Activated naive CD4-positive, alpha-beta T cell treated with anti-CD3 and anti-CD28 coated beads for 36 hours (primary cell): ENCODE data around the gene DNLZ. TPM values are rescaled to one million over a fixed set of nuclear protein-coding genes. Genes with fewer than 3 reads are reported as not detected.
A peak's percentile ranks its signal among the peaks of the same experiment; 100 is the strongest.
"Not testable (repeated sequence)": the region's sequence is repeated elsewhere in the genome, so short reads cannot be mapped to it uniquely, and the experiment has no call there.

ENCODE experiments used
- CTCF ChIA-PET: fragments of 350-600 bp; sonication (Branson Sonifier 250); formaldehyde crosslinking; loops from one replicate; lab custom pipeline; 2021; ENCODE audit warnings: antibody characterized with exemption; lab: Charles Lee
- DNase-seq: peaks from one replicate; pipeline ENCODE4 v3.0.0-alpha.2; 2020
- H3K27ac Mint-ChIP-seq: one replicate; pipeline ENCODE4 v1.8.0; 2021; ENCODE audit warnings: mild to moderate bottlenecking, mixed read lengths
- H3K27me3 Mint-ChIP-seq: one replicate; pipeline ENCODE4 v1.8.0; 2021; ENCODE audit warnings: low read depth, mixed read lengths
- H3K36me3 Mint-ChIP-seq: one replicate; pipeline ENCODE4 v1.8.0; 2021; ENCODE audit warnings: low read depth, mixed read lengths
- H3K4me1 Mint-ChIP-seq: one replicate; pipeline ENCODE4 v1.8.0; 2021; ENCODE audit warnings: low read depth, mixed read lengths
- H3K4me3 Mint-ChIP-seq: one replicate; pipeline ENCODE4 v1.8.0; 2021; ENCODE audit warnings: mild to moderate bottlenecking, moderate library complexity, mixed read lengths
- H3K9me3 Mint-ChIP-seq: one replicate; pipeline ENCODE4 v1.8.0; 2021; ENCODE audit warnings: mixed read lengths
- intact Hi-C: fragments of 100-400 bp; cut with micrococcal nuclease; formaldehyde crosslinking; loops from one replicate; pipeline ENCODE4 v1.15.1; 2023
- total RNA-seq, 2 experiments: library from RNA; stranded (reverse); gene quantifications; one replicate each; pipeline ENCODE4 v1.2.3, GENCODE V29; 2021

The DNLZ gene
- 10 to 100 TPM in 1 of 2 experiments, 1 to 10 TPM in 1; 9.9 to 12.0 TPM for total RNA-seq

DNA sequence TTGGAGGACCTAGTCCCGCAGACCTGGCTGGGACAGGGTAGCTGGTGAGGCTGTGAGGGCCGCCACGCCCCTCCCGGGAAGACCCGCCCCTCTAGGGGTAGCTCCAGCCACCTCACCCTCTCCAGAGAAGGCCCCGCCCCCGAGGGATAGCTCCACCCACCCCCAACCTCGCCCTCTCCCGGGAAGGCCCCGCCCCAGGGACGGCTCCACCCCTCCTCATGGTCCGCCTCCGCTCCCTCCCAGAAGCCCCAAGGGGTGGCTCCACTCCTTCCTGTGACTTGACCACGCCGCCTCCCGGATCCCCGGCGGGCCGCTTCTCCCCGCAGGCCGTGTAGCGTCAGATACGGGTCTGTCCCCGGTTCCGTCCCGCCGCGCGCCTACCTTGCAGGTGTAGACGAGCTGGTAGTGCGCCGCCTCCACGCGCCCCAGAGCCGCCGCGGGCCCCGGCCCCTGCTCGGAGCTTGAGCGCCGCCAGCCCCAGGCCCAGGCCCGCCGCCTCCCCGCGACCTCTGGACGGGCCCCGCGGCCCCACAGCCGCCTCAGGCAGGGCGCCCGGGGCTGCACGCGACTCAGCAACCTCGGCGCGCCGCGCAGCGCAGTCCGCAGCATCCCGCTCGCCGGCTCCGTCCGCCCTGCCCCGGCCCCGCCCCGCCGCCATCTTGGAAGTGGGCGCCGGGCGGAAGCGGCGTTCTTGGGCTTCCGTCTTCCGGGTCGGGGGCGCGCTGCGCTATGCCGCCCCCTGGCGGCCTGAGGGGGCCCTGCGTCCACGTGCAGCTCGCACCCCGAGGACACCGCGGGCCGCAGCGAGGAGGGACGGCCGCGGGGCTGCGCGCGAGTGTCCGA is at the start of gene DNLZ:
TSS of gene DNLZ (minus strand) at position 639 of the 843 bp plus-strand sequence. CDS start at position 609, 30 bp downstream.
- Mint-ChIP-seq H3K9me3 (no peaks in the 10 kb centered on the region), H3K27ac (peak within 1 kb of the TSS; percentile 89), H3K27me3 (no peaks in the 10 kb centered on the region)

DNA sequence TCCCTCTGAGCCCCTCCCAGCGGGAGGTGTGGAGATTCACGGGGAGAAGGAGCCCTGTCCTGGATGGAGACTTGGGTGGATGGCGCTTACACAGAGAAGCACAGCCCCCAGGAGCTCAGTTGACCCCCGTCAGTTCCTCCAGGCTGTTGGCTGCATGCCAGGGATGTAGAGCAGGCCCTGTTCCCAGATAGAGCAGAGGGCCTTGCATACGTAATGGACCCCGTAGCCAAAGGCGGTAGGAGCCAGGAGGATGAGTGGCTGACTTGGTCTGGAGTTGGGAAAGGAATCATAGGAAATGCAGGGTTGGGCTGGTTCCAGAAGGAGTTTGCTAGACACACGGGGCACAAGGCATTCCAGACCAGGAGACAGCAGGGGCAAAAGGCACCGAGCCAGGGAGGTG is 49.4 kb upstream of the DNLZ start:
- H3K27ac Mint-ChIP-seq: no peak overlapping the region
- CTCF ChIA-PET: no interaction called here
- H3K36me3 Mint-ChIP-seq: peaks cover 50% of the 10 kb centered on the region
- intact Hi-C loops: loop anchor here (5.0 kb wide), 1 partner anchor 829 kb away; the partner anchor contains the start of gene TUBB4B
- no peaks in the 10 kb centered on the region for H3K9me3 Mint-ChIP-seq
- peaks cover 40% of the 10 kb centered on the region for H3K4me1 Mint-ChIP-seq
- no peak for DNase-seq
- H3K4me3 Mint-ChIP-seq: no peak overlapping the region
- H3K27me3 Mint-ChIP-seq: no peaks in the 10 kb centered on the region

More for the DNA sequence above, at the start of gene DNLZ:
- CTCF ChIA-PET: interaction anchor here (0.5 to 1.4 kb wide), 11 partner anchors 11 to 200 kb away, joined by 3 to 6 read pairs (median 3); partner anchors contain the start of gene SNAPC4
- Mint-ChIP-seq H3K36me3 (no peaks in the 10 kb centered on the region), H3K4me3 (peak within 1 kb of the TSS; percentile 84), H3K4me1 (peaks cover 5% of the 10 kb centered on the region)
- peak; percentile 98 for DNase-seq
- intact Hi-C loops: loop anchor here (1.0 to 2.0 kb wide), 9 partner anchors 40 to 457 kb away; partner anchors contain the start of genes CAMSAP1, QSOX2, SEC16A and UBAC1

DNA sequence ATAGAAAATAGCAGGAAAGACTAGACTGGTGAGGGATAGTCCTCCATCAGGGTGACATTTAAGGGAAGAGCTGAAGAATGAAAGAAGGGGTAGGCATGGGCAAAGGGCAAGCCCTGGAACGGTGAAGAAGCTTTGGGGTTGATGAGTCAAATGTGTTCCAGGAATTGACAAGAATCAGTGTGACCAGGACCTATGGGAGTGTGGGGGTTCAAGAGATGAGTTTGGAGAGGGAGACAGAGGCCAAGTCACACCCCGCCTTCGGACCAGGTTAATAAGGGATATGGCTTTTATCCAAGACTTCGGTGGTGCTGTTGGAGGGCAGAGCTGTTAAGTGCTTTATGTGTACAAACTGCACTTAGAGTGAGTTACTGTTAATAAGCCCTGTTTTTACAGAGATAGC is 47.8 kb upstream of the DNLZ start:
- CTCF ChIA-PET: interaction anchor here (0.9 kb wide), 2 partner anchors 11 to 29 kb away, joined by 3 read pairs; no protein-coding TSS in a partner anchor

DNA sequence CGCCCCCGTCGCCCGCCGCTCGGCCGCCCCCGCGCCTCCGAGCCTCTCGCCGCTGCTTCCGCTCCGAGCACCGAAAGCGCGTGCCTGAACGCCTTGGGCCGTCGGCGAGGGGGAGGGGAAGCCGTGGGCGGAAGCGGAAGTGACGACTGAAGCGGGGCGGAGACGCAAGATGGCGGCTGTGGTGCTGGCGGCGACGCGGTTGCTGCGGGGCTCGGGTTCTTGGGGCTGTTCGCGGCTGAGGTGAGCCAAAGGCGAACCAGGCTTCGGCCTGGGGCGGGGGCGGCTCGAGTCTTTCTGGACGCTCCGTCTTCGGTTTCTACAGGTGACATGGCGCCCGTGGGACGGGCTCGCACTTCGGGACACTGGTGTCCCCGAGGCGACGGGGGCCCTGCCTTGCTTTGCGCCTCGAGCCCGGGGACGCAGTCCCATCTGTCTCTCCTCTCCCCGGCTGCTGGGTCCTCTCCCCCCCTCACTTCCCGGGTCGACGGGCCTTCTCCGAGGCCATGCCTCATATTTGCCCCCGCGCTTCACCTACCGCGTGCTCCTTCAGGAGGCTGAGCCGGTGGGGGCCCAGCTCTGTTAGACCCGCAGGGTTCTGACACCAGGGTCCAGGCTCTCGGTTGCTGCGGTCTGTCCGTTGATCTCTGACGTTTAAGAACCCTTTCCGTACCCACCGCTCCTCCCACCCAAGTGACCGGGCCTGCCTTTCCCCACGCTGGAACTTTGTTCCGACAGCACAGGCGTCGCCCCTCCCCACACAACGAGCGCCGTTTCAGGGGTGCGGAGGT is 47.1 kb upstream of the DNLZ start, which contains the start of the genes ENTR1 and PMPCA:
TSS of gene ENTR1 (minus strand) at position 115 of the 788 bp plus-strand sequence. CDS start 217 bp downstream, outside the sequence.
TSS of gene PMPCA (plus strand) at position 159 of the 788 bp plus-strand sequence. CDS start at position 170, 11 bp downstream.
- Mint-ChIP-seq H3K9me3 (no peaks in the 10 kb centered on the region), H3K27ac (peak within 1 kb of the TSS; percentile 95), H3K4me3 (peak within 1 kb of the TSS; percentile 90), H3K27me3 (no peaks in the 10 kb centered on the region), H3K4me1 (peaks cover 56% of the 10 kb centered on the region), H3K36me3 (peaks cover 56% of the 10 kb centered on the region)
- intact Hi-C loops: loop anchor here (1.0 to 5.0 kb wide), 2 partner anchors 10 to 832 kb away; partner anchors contain the start of genes SNAPC4 and TUBB4B
- CTCF ChIA-PET: interaction anchor here (0.9 to 2.1 kb wide), 5 partner anchors 10 to 73 kb away, joined by 3 to 8 read pairs (median 4); partner anchors contain the start of gene INPP5E
- peak; percentile 98 for DNase-seq

More for the DNA sequence above, 47.8 kb upstream of the DNLZ start:
- Mint-ChIP-seq H3K27me3 (no peaks in the 10 kb centered on the region), H3K4me1 (peaks cover 54% of the 10 kb centered on the region), H3K9me3 (no peaks in the 10 kb centered on the region), H3K27ac (peak overlapping the region; percentile 88), H3K4me3 (peak overlapping the region; percentile 90), H3K36me3 (peaks cover 53% of the 10 kb centered on the region)
- intact Hi-C loops: loop anchor here (5.0 kb wide), 1 partner anchor 831 kb away; the partner anchor contains the start of gene TUBB4B
- DNase-seq: no peak

DNA sequence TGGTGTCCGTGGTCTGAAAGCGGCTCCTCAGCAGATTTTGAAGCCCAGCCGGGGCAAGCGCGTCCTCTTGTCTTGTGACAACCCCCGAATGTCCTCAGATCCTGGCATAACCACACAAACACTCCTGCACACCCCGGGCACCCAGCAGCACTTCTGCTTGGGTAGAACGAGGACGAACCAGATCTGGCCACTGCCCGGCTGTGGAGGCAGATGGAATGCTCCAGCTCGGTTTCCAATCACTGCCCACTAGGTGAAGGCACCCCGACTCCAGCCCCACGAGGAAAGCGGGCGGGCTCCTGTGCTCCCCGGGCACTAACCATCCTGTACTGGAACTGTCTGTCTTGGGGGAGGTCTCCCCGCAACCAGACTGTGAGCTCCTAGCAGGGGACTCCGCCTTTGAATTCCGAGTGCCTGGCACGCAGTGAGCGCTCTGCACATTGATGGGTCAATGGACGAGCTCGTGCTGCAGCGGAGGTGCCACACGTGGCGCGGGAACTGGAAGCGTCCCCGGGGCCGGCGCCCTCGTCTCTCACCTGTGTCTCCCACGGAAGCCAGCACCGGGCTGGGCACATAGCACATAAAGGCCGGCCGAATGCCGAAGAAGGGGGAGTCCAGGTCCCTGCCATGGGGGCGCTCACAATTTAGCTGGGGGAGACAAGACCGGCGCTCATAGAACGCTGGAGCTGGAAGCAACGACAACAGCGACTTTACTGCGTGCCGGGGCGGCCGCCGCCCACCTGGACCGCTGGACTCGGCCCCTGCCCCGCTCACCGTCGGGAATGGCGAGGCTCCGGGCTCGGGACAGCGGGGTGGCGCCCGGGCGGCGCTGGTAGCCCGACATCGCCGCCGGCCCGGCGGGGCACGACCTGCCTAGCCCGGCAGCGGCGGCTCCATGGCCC is 46.3 kb upstream of the DNLZ start:
- peaks cover 64% of the 10 kb centered on the region for H3K4me1 Mint-ChIP-seq

DNA sequence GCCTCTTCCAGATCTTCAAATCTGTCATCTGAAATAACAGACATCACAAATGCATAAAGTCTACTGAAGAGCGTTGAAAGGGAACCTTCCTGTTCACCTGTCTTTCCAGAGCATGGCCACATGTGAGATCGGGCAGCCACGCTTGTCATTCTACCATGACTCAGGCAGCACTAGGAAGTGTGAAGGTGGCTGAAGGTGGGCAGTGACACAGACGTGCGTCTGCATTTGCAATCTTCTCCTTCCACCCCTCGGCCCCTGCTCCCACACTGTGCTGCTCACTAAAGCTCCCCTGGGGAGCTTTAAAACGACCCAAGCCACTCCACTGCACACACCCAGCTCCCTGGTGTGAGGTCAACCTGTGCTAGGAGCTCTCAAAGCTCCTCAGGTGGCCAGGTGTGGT is 44.4 kb upstream of the DNLZ start:
- peaks cover 76% of the 10 kb centered on the region for H3K4me1 Mint-ChIP-seq
- CTCF ChIA-PET: no interaction called here
- DNase-seq: peak; percentile 65
- peak overlapping the region; percentile 61 for H3K27ac Mint-ChIP-seq
- peaks cover 64% of the 10 kb centered on the region for H3K36me3 Mint-ChIP-seq
- H3K4me3 Mint-ChIP-seq: peak overlapping the region; percentile 10
- H3K27me3 Mint-ChIP-seq: no peaks in the 10 kb centered on the region
- intact Hi-C loops: no loop called here
- H3K9me3 Mint-ChIP-seq: no peaks in the 10 kb centered on the region

More for the DNA sequence above, 46.3 kb upstream of the DNLZ start:
- Mint-ChIP-seq H3K27ac (peak overlapping the region; percentile 95), H3K27me3 (no peaks in the 10 kb centered on the region), H3K4me3 (peak overlapping the region; percentile 88), H3K9me3 (no peaks in the 10 kb centered on the region), H3K36me3 (peaks cover 64% of the 10 kb centered on the region)
- CTCF ChIA-PET: interaction anchor here (0.6 to 2.1 kb wide), 5 partner anchors 9 to 493 kb away, joined by 3 to 8 read pairs (median 4); partner anchors contain the start of gene INPP5E
- peak; percentile 51 for DNase-seq
- intact Hi-C loops: loop anchor here (1.0 to 5.0 kb wide), 2 partner anchors 10 to 832 kb away; partner anchors contain the start of genes SNAPC4 and TUBB4B

DNA sequence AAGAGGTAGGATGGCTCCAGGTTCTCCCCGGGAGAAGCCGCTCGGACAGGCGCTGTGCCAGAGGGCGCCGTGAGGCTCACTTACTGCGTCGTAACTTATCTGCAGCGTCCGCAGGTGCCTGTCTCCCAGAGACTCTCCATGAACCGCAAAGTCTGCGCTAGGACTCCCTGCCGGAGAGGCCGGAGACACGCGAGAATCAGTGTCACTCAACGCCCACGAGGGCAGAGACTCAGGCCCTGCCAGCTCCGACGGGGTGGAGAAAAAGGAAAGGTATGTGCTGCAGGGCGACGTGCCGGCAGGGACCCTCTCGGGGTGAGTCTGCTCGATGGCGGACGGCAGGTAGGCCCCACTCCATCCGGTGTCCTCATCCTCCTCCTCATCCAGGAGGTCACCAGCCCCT is 43.5 kb upstream of the DNLZ start:
- CTCF ChIA-PET: interaction anchor here (0.9 kb wide), 1 partner anchor 223 kb away, joined by 4 read pairs; no protein-coding TSS in a partner anchor
- H3K27me3 Mint-ChIP-seq, H3K9me3 Mint-ChIP-seq, intact Hi-C loops, H3K4me3 Mint-ChIP-seq, DNase-seq: not testable (repeated sequence)
- Mint-ChIP-seq H3K27ac (peak overlapping the region; percentile 30), H3K36me3 (peaks cover 65% of the 10 kb centered on the region), H3K4me1 (peaks cover 76% of the 10 kb centered on the region)

DNA sequence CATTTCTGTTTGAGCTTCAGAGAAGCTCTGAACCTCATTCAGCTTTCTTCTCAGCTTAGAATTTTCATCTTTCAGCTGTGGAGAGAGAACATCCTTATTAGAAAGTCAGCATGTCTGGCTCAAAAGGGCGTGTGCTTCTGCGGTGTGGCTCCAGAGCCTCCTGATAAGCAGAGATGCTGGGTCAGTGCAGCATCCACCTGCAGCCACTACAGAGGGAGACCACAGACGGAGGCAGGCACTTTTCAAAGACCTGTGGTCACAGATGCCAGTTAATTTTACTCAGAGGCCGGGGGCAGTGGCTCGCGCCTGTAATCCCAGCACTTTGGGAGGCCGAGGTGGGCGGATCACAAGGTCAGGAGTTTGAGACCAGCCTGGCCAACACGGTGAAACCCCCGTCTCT is 42.4 kb upstream of the DNLZ start:
- CTCF ChIA-PET: interaction anchor here (0.6 to 0.9 kb wide), 2 partner anchors 40 to 224 kb away, joined by 3 to 4 read pairs; no protein-coding TSS in a partner anchor
- not testable (repeated sequence) for H3K9me3 Mint-ChIP-seq, DNase-seq, H3K4me3 Mint-ChIP-seq, H3K27me3 Mint-ChIP-seq
- intact Hi-C loops: loop anchor here (2.0 kb wide), 2 partner anchors 33 to 161 kb away; partner anchors contain the start of genes INPP5E and QSOX2
- peaks cover 74% of the 10 kb centered on the region for H3K4me1 Mint-ChIP-seq
- peaks cover 63% of the 10 kb centered on the region for H3K36me3 Mint-ChIP-seq
- peak overlapping the region; percentile 98 for H3K27ac Mint-ChIP-seq

DNA sequence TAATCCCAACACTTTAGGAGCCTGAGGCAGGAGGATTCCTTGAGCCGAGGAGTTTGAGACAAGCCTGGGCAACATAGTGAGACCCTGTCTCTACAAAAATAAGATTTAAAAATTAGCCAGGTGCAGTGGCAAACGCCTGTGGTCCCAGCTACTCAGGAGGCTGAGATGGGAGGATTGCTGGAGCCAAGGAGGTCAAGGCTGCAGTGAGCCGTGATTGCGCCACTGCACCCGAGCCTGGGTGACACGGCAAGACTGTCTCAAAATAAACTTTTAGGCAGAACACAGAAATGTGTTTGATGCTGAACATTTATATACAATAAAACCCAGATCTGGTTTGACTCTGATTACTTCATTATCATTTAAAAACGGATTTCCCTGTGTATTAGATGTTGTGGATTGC is 41.9 kb upstream of the DNLZ start:
- no peak overlapping the region for H3K4me3 Mint-ChIP-seq
- no peaks in the 10 kb centered on the region for H3K9me3 Mint-ChIP-seq
- H3K36me3 Mint-ChIP-seq: peaks cover 63% of the 10 kb centered on the region
- no peak for DNase-seq
- H3K27ac Mint-ChIP-seq: peak overlapping the region; percentile 98
- CTCF ChIA-PET: no interaction called here
- peaks cover 78% of the 10 kb centered on the region for H3K4me1 Mint-ChIP-seq
- no peaks in the 10 kb centered on the region for H3K27me3 Mint-ChIP-seq
- intact Hi-C loops: loop anchor here (2.0 kb wide), 2 partner anchors 33 to 161 kb away; partner anchors contain the start of genes INPP5E and QSOX2

- H3K4me1 Mint-ChIP-seq: peaks cover 76% of the 10 kb centered on the region
- CTCF ChIA-PET: no interaction called here
Observed at GRCh38 chr9:136404801-136405136, 41.2 kb upstream of the DNLZ start.

More at GRCh38 chr9:136404801-136405136, 41.2 kb upstream of the DNLZ start:
- Mint-ChIP-seq H3K36me3 (peaks cover 60% of the 10 kb centered on the region), H3K27me3 (no peaks in the 10 kb centered on the region), H3K9me3 (no peaks in the 10 kb centered on the region), H3K27ac (peak overlapping the region; percentile 98), H3K4me3 (peak overlapping the region; percentile 60)
- intact Hi-C loops: loop anchor here (1.0 to 5.0 kb wide), 8 partner anchors 34 to 683 kb away; partner anchors contain the start of genes CAMSAP1, INPP5E, MAN1B1 and QSOX2
- DNase-seq: no peak
